ENCODE results near the gene PPM1D.
"Not testable (repeated sequence)": the region's sequence is repeated elsewhere in the genome, so short reads cannot be mapped to it uniquely, and the experiment has no call there.

The PPM1D gene

GRCh38 chr17:60623415-60623814, 23.4 kb downstream of the PPM1D start:
- no peak for DNase-seq

DNA sequence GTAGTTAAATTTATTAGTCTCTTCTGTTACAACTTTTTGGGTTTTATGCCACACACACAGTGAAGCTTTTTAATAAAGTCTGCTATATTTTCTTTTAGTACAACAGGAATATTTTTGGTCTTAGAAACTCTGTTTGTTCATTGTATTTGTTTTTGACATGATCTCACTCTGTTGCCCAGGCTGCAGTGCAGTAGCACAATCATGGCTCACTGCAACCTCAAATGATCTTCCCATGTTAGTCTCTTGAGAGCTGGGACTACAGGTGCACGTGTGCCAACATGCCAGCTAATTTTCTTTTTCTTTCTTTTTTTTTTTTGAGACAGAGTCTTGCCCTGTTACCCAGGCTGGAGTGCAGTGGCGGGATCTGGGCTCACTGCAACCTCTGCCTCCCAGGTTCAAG, 27.1 kb downstream of the PPM1D start:
- no peak for DNase-seq

DNA sequence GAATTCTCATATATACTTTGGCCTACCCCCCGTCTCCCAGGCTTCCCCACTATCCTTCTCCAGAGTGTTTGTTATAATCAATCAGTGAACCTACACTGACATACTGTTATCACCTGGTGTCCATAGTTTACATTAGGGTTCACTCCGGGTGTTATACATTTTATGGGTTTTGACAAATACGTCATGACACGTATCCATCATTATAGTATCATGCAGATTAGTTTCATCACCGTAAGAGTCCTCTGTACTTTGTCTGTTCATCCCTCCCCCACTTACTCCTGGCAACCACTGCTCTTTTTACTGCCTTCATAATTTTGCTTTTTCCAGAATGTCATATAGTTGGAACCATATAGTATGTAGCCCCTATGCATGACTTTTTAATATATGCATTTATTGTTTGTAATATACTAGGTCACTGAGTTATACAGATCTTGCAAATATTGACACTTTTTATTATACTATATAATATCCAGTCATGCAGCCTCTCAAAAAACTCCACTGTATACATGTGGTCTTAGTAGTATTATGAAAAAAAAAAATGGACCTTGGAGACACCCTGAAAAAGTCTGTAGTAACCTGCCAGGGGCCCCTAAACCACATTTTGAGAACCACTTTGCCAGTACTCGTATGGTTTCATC, 28.4 kb downstream of the PPM1D start:
- no peak for DNase-seq

DNA sequence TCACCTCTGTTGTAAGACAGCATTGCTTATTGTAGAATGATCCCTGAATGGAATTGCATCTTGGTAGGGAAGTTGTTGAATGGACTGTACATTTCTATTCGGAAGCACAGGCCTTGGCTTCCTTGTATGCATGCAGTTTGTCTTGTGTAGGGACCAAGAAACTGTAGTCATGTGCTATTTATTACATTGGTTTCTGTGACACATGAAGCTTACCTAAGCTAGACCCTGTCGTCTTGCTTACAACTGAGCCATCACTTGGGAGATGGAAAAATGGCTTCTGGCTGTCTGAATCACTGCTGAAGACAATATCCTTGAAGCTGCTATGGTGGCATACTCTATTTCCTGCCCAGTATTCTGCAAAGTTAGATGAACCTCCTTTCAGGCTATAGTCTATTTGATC, 29.1 kb downstream of the PPM1D start:
- no peak for DNase-seq

- no peak for DNase-seq
Observed at GRCh38 chr17:60630352-60630751, 30.4 kb downstream of the PPM1D start.

DNA sequence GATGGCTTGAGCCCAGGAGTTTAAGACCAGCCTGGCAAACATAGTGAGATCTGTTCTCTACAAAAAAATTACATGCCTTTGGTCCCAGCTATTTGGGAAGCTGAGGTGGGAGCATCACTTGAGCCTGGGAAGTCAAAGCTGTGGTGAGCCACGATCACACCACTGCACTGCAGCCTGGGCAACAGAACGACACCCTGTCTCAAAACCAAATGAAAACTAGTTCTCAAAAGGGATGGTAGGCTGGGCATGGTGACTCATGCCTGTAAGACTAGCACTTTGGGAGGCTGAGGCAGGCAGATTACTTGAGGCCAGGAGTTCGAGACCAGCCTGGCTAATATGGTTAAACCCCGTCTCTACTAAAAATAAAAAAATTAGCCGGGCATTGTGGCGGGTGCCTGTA, 31.1 kb downstream of the PPM1D start:
- DNase-seq: no peak

GRCh38 chr17:60637683-60638082, 37.7 kb downstream of the PPM1D start:
- DNase-seq: no peak

GRCh38 chr17:60639019-60639330, 39.0 kb downstream of the PPM1D start:
- DNase-seq: no peak

GRCh38 chr17:60640503-60640902, 40.5 kb downstream of the PPM1D start:
- DNase-seq: no peak

DNA sequence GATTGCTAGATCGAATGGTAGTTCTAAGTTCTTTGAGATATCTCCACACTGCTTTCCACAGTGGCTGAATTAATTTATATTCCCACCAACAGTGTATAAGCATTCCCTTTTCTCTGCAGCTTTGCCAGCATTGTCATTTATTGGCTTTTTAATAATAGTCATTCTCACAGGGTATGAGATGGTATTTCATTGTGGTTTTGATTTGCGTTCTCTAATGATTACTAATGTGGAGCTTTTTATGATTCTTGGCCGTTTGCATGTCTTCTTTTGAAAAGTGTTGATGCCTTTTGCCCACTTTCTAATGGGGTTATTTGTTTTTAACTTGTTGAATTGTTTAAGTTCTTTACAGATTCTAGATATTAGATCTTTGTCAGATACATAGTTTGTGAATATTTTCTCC, 41.1 kb downstream of the PPM1D start:
- DNase-seq: no peak

- DNase-seq: peak; percentile 58
Observed at GRCh38 chr17:60641810-60642220, 41.8 kb downstream of the PPM1D start.

DNA sequence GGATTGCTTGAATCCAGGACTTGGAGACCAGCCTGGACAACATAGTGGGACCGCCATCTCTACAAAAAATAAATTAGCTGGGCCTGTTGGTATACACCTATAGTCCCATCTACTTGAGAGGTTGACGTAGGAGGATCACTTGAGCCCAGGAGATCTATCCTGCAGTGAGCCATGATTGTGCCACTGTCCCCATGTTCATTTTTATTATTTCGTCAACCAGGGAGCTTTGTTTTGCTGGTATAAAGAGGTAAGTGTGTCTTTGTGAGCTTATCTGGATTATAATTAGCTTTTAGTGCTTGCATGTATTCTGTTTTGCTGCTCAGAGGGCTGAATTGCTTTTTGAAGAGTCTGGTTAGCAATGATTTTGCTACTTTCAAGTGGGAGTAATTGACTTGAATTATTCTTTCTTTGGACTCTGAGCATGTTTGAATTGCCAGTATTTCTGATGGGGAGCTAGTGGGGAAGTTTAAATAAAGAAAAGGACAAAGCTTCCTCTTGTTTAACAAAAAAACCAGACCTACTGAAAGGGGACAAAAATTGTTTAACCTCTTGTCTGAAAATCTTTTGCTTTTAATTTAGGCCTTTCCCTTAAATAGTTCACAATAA, 46.0 kb downstream of the PPM1D start:
- DNase-seq: no peak

GRCh38 chr17:60646701-60647100, 46.7 kb downstream of the PPM1D start:
- DNase-seq: no peak

- no peak for DNase-seq
Observed at GRCh38 chr17:60647705-60648104, 47.7 kb downstream of the PPM1D start.

DNA sequence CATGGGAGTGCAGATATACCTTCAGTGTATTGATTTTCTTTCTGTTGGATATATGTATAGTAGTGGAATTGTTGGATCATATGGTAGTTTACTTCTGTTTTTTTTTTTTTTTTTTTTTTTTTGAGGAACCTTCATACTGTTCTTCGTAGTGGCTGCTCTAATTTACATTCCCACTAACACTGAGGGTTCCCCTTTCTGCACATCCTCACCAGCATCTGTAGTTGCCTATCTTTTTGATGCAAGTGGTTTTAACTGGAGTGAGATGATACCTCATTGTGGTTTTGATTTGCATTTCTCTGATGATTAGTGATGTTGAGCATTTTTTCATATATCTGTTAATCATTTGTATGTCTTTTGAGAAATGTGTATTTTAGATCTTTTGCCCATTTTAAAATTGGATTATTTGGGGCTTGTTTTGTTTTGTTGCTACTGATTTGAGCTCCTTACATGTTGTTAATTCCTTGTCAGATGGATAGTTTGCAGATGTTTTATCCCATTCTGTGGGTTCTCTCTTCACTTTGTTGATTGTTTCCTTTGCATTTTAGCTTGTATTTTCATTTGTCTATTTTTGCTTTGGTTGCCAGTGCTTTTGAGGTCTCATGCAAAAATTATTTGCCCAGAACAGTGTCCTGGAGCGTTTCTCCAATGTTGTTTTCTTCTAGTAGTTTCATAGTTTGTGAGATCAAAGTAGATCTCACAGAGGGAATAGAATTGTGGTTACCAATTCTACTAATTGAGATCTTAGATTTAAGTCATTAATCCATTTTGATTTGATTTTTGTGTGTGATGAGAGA, 52.7 kb downstream of the PPM1D start:
- no peak for DNase-seq

GRCh38 chr17:60653569-60653968, 53.6 kb downstream of the PPM1D start:
- no peak for DNase-seq

- no peak for DNase-seq
Observed at GRCh38 chr17:60656499-60656898, 56.5 kb downstream of the PPM1D start.

DNA sequence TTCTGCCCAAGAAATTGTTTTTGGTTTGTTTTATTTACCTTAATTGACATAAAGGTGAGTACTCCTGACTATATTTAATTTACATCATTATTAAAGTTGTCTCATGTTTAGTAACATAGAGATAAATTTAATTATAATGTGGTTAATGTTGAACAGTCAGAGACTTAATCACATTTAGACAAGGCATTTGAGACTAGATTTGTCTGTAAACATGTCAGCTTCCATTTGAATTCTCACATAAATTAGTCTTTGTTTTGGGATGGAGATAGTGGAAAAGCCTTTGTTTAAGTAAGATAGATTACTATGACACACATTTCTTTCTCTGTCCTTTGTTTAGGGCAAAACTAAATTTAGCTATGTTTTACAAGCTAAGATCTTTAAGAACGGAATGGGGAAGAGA, 59.2 kb downstream of the PPM1D start:
- no peak for DNase-seq

DNA sequence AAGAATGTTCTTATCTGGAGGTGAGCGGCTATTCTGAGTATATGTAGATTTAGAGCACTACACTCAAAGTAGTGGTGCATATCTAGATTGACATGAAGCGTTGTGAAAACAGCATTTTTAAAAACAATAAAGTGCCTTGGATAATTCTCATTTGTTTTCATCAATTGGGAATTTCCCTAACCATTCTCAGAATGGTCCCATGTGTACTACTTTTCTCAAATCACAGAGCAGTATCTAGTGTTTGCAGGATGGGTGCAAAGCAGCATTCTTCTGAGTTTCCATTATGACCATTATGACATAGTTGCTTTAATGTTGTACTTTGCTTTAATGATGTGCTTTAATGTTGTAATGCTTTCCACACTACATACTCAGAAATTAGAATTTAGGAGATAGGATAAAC, 61.5 kb downstream of the PPM1D start:
- no peak for DNase-seq

GRCh38 chr17:60664022-60664421, 64.0 kb downstream of the PPM1D start:
- no peak for DNase-seq

DNA sequence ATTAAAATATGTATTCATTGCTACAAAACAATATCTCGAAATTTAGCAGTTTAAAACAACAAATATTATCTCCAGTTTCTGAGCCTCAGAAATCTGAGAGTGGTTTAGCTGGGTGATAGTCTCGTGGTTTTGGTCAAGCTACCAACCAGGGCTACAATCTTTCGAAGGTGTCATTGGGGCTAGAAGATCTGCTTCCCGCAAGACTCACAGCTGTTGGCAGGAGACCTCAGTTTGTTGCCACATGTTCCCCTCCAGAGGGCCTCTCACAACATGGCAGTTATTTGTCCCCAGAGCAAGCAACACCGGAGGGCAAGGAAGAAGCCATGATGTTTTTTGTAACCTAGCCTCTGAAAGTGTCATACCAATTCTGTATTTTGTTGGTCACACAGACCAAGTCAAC, 65.6 kb downstream of the PPM1D start:
- DNase-seq: no peak

DNA sequence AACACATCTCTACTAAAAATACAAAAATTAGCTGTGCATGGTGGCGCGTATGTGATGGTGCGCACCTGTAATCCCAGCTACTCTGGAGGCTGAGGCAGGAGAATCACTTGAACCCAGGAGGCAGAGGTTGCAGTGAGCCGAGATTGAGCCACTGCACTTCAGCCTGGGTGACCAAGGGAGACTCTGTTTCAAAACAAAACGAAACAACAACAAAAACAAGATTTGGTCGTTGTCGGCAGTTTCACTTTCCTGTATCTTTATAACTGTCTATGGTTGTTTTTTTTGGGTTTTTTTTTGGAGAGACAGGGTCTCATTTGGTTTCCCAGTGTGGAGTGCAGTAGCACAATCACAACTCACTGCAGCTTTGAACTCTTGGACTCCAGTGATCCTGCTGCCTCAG, 68.7 kb downstream of the PPM1D start:
- not testable (repeated sequence) for DNase-seq

DNA sequence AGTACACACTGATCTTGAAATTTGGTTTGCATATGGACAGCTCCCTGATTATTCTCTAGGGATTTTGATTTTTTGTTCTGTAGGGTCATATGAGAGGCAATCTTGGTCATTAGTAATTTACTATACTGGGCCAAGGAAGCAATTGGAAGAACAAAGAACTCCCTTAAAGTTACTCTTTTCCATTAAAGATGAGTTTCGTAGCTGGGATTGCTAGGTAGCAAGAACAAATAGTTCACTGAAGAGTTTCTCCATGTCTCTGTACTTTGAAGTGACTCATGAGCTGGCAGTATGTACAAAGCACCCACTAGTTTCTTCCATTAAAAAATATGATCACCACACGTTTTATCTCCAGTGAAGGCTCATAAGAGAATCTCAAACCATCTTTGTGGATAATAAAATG, 71.5 kb downstream of the PPM1D start:
- no peak for DNase-seq

GRCh38 chr17:60674637-60675036, 74.6 kb downstream of the PPM1D start:
- DNase-seq: not testable (repeated sequence)

DNA sequence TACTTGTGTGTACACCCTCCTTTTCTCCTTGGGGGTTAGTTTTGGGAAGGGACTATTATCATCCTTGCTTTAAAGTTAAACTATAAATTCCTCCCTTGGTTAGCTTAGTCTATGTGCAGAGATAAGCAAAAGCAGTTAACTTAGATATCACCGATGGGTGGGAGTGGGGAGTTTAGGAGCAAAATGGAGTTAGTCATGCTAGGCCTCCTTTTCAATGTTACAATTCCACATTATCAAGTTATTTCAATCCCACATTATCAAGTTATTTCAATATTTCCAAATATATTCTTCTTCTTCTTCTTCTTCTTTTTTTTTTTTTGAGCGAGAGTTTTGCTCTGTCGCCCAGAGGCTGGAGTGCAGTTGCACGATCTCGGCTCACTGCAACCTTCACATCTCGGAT, 76.0 kb downstream of the PPM1D start:
- no peak for DNase-seq
